WTC11 (cell line): ENCODE measurements around the gene MRFAP1. TPM values are rescaled to one million over a fixed set of nuclear protein-coding genes. Genes with fewer than 3 reads are reported as not detected.

ENCODE experiments used
- ATAC-seq: fragments of 200-7000 bp; cut with Tn5 transposase; 2 replicates; pipeline ENCODE4 v1.10.0; 2021; ENCODE audit warnings: mild to moderate bottlenecking, moderate library complexity
- CTCF ChIA-PET: fragments of 300-600 bp; sonication (Branson Sonifier 250); formaldehyde crosslinking; loops from one replicate; lab custom pipeline; 2021; ENCODE audit warnings: antibody characterized with exemption; lab: Charles Lee
- POLR2A ChIA-PET: fragments of 350-600 bp; sonication (Branson Sonifier 250); formaldehyde crosslinking; loops from one replicate; lab custom pipeline; 2021; ENCODE audit warnings: antibody characterized with exemption; lab: Charles Lee
- DNase-seq: peaks from one replicate; pipeline ENCODE4 v3.0.0; 2021; ENCODE audit warnings: low spot score
- H3K27ac Mint-ChIP-seq: 2 replicates; pipeline ENCODE4 v1.8.0; 2021; ENCODE audit warnings: mixed read lengths
- H3K27me3 Mint-ChIP-seq: 2 replicates; pipeline ENCODE4 v1.8.0; 2021; ENCODE audit warnings: low read depth, mild to moderate bottlenecking, moderate library complexity, mixed read lengths
- H3K36me3 Mint-ChIP-seq: 2 replicates; pipeline ENCODE4 v1.8.0; 2021; ENCODE audit warnings: mixed read lengths
- H3K4me1 Mint-ChIP-seq: 2 replicates; pipeline ENCODE4 v1.8.0; 2022; ENCODE audit warnings: mixed read lengths
- H3K4me3 Mint-ChIP-seq: 2 replicates; pipeline ENCODE4 v1.8.0; 2021; ENCODE audit warnings: mild to moderate bottlenecking, moderate library complexity, mixed read lengths
- H3K9me3 Mint-ChIP-seq: 2 replicates; pipeline ENCODE4 v1.8.0; 2021; ENCODE audit warnings: mixed read lengths
- CREM ChIP-seq: sonication (generic); formaldehyde crosslinking; IDR thresholded peaks from 2 replicates; pipeline ENCODE4 v1.8.1; 2022; ENCODE audit warnings: mild to moderate bottlenecking, missing genetic modification reagents, moderate library complexity
- ELF4 ChIP-seq: sonication (generic); formaldehyde crosslinking; IDR thresholded peaks from 2 replicates; pipeline ENCODE4 v1.8.1; 2022; ENCODE audit warnings: low read depth, mild to moderate bottlenecking, moderate library complexity, missing genetic modification reagents
- FOXJ3 ChIP-seq: sonication (generic); formaldehyde crosslinking; IDR thresholded peaks from 2 replicates; pipeline ENCODE4 v1.9.0; 2021; ENCODE audit warnings: missing genetic modification reagents, mild to moderate bottlenecking, borderline replicate concordance
- FOXK1 ChIP-seq: sonication (generic); formaldehyde crosslinking; IDR thresholded peaks from 2 replicates; pipeline ENCODE4 v1.8.0; 2022; ENCODE audit warnings: mild to moderate bottlenecking, moderate library complexity, missing genetic modification reagents
- GABPB1 ChIP-seq: sonication (generic); formaldehyde crosslinking; IDR thresholded peaks from 2 replicates; pipeline ENCODE4 v1.8.1; 2023; ENCODE audit warnings: mild to moderate bottlenecking, missing genetic modification reagents
- MXD4 ChIP-seq: fragments of 250-450 bp; sonication (Bioruptor Pico); IDR thresholded peaks from 2 replicates; pipeline ENCODE4 v1.8.0; 2021; ENCODE audit warnings: mild to moderate bottlenecking, moderate library complexity, borderline replicate concordance
- NR1H2 ChIP-seq: sonication (generic); formaldehyde crosslinking; IDR thresholded peaks from 2 replicates; pipeline ENCODE4 v1.9.0; 2021; ENCODE audit warnings: mild to moderate bottlenecking, moderate library complexity, missing genetic modification reagents
- TEAD1 ChIP-seq: sonication (generic); formaldehyde crosslinking; IDR thresholded peaks from 2 replicates; pipeline ENCODE4 v1.8.0; 2022; ENCODE audit warnings: mild to moderate bottlenecking, missing genetic modification reagents
- ZNF396 ChIP-seq: fragments of 250-450 bp; sonication (Bioruptor Pico); IDR thresholded peaks from 2 replicates; pipeline ENCODE4 v1.8.0; 2021; ENCODE audit warnings: mild to moderate bottlenecking, moderate library complexity, borderline replicate concordance
- ZNF423 ChIP-seq: fragments of 250-450 bp; sonication (Bioruptor Pico); IDR thresholded peaks from 2 replicates; pipeline ENCODE4 v2.1.2; 2022; ENCODE audit warnings: mild to moderate bottlenecking, moderate library complexity
- ZNF671 ChIP-seq: fragments of 250-450 bp; sonication (Bioruptor Pico); IDR thresholded peaks from 2 replicates; pipeline ENCODE4 v1.8.0; 2021; ENCODE audit warnings: mild to moderate bottlenecking
- total RNA-seq: library from RNA; stranded (reverse); gene quantifications from 3 replicates; pipeline ENCODE4 v1.2.3, GENCODE V29; 2021
- TF ChIP-seq, protein P1 (sequence below): sonication (generic); formaldehyde crosslinking; IDR thresholded peaks from 2 replicates; pipeline ENCODE4 v1.8.1; 2022; ENCODE audit warnings: low read depth, missing genetic modification reagents, borderline replicate concordance
- TF ChIP-seq, protein P2 (sequence below): sonication (generic); formaldehyde crosslinking; IDR thresholded peaks from 2 replicates; pipeline ENCODE4 v1.8.0; 2023; ENCODE audit warnings: missing genetic modification reagents
- TF ChIP-seq, protein P3 (sequence below): fragments of 250-450 bp; sonication (Bioruptor Pico); IDR thresholded peaks from 2 replicates; pipeline ENCODE4 v1.8.0; 2021; ENCODE audit warnings: mild to moderate bottlenecking
- TF ChIP-seq, protein P4 (sequence below): sonication (generic); formaldehyde crosslinking; IDR thresholded peaks from 2 replicates; pipeline ENCODE4 v1.8.1; 2022; ENCODE audit warnings: mild to moderate bottlenecking, missing genetic modification reagents, moderate library complexity, borderline replicate concordance
- TF ChIP-seq, protein P5 (sequence below): sonication (generic); formaldehyde crosslinking; conservative IDR thresholded peaks from 2 replicates; pipeline ENCODE4 v1.8.1; 2022; ENCODE audit warnings: mild to moderate bottlenecking, missing genetic modification reagents
- TF ChIP-seq, protein P6 (sequence below): sonication (generic); formaldehyde crosslinking; IDR thresholded peaks from 2 replicates; pipeline ENCODE4 v1.8.0; 2023; ENCODE audit warnings: missing genetic modification reagents, mild to moderate bottlenecking, borderline replicate concordance
- TF ChIP-seq, protein P7 (sequence below): sonication (generic); formaldehyde crosslinking; IDR thresholded peaks from 2 replicates; pipeline ENCODE4 v1.8.0; 2022; ENCODE audit warnings: mild to moderate bottlenecking, missing genetic modification reagents

The MRFAP1 gene
- total RNA-seq, 1 experiment from 2014 or later: 319 TPM

DNA sequence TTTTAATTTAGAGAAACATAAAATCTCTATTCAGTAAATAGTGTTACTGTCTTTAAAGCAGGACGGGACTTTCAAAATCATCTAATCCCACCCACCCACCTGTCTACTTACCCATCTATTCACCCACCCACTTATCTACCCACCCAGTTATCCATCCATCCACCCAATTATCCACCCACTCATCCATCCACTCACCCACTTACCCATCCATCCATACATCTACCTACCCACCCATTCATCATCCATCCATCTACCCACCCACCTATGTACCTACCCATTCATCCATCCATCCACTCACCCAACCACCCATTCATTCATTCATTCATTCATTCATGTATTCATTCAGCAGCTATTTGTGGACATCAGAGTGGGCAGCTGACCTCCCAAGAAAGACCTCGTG lies 34.9 kb upstream of the MRFAP1 start:
- no peak overlapping the region for H3K4me3 Mint-ChIP-seq
- ChIA-PET CTCF (no interaction called here), POLR2A (no interaction called here)
- H3K27me3 Mint-ChIP-seq: peaks cover 4% of the 10 kb centered on the region; the same call in 1 of the 2 replicates
- TF ChIP-seq ZNF671 (CRISPR knock-in tag) (no peak), GABPB1 (CRISPR knock-in tag) (no peak), ELF4 (CRISPR knock-in tag) (no peak), MXD4 (CRISPR knock-in tag) (no peak), CREM (no peak), FOXK1 (CRISPR knock-in tag) (no peak), ZNF423 (CRISPR knock-in tag) (no peak), FOXJ3 (no peak), NR1H2 (no peak), ZNF396 (CRISPR knock-in tag) (no peak), TEAD1 (CRISPR knock-in tag) (no peak)
- TF ChIP-seq, protein P1, sequence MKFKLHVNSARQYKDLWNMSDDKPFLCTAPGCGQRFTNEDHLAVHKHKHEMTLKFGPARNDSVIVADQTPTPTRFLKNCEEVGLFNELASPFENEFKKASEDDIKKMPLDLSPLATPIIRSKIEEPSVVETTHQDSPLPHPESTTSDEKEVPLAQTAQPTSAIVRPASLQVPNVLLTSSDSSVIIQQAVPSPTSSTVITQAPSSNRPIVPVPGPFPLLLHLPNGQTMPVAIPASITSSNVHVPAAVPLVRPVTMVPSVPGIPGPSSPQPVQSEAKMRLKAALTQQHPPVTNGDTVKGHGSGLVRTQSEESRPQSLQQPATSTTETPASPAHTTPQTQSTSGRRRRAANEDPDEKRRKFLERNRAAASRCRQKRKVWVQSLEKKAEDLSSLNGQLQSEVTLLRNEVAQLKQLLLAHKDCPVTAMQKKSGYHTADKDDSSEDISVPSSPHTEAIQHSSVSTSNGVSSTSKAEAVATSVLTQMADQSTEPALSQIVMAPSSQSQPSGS (CRISPR knock-in tag): no peak
- TF ChIP-seq, protein P2, sequence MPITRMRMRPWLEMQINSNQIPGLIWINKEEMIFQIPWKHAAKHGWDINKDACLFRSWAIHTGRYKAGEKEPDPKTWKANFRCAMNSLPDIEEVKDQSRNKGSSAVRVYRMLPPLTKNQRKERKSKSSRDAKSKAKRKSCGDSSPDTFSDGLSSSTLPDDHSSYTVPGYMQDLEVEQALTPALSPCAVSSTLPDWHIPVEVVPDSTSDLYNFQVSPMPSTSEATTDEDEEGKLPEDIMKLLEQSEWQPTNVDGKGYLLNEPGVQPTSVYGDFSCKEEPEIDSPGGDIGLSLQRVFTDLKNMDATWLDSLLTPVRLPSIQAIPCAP (CRISPR knock-in tag): no peak
- TF ChIP-seq, protein P3, sequence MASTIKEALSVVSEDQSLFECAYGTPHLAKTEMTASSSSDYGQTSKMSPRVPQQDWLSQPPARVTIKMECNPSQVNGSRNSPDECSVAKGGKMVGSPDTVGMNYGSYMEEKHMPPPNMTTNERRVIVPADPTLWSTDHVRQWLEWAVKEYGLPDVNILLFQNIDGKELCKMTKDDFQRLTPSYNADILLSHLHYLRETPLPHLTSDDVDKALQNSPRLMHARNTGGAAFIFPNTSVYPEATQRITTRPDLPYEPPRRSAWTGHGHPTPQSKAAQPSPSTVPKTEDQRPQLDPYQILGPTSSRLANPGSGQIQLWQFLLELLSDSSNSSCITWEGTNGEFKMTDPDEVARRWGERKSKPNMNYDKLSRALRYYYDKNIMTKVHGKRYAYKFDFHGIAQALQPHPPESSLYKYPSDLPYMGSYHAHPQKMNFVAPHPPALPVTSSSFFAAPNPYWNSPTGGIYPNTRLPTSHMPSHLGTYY (CRISPR knock-in tag): no peak
- TF ChIP-seq, protein P4, sequence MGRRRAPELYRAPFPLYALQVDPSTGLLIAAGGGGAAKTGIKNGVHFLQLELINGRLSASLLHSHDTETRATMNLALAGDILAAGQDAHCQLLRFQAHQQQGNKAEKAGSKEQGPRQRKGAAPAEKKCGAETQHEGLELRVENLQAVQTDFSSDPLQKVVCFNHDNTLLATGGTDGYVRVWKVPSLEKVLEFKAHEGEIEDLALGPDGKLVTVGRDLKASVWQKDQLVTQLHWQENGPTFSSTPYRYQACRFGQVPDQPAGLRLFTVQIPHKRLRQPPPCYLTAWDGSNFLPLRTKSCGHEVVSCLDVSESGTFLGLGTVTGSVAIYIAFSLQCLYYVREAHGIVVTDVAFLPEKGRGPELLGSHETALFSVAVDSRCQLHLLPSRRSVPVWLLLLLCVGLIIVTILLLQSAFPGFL (CRISPR knock-in tag): no peak
- TF ChIP-seq, protein P5, sequence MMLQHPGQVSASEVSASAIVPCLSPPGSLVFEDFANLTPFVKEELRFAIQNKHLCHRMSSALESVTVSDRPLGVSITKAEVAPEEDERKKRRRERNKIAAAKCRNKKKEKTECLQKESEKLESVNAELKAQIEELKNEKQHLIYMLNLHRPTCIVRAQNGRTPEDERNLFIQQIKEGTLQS (CRISPR knock-in tag): no peak
- TF ChIP-seq, protein P6, sequence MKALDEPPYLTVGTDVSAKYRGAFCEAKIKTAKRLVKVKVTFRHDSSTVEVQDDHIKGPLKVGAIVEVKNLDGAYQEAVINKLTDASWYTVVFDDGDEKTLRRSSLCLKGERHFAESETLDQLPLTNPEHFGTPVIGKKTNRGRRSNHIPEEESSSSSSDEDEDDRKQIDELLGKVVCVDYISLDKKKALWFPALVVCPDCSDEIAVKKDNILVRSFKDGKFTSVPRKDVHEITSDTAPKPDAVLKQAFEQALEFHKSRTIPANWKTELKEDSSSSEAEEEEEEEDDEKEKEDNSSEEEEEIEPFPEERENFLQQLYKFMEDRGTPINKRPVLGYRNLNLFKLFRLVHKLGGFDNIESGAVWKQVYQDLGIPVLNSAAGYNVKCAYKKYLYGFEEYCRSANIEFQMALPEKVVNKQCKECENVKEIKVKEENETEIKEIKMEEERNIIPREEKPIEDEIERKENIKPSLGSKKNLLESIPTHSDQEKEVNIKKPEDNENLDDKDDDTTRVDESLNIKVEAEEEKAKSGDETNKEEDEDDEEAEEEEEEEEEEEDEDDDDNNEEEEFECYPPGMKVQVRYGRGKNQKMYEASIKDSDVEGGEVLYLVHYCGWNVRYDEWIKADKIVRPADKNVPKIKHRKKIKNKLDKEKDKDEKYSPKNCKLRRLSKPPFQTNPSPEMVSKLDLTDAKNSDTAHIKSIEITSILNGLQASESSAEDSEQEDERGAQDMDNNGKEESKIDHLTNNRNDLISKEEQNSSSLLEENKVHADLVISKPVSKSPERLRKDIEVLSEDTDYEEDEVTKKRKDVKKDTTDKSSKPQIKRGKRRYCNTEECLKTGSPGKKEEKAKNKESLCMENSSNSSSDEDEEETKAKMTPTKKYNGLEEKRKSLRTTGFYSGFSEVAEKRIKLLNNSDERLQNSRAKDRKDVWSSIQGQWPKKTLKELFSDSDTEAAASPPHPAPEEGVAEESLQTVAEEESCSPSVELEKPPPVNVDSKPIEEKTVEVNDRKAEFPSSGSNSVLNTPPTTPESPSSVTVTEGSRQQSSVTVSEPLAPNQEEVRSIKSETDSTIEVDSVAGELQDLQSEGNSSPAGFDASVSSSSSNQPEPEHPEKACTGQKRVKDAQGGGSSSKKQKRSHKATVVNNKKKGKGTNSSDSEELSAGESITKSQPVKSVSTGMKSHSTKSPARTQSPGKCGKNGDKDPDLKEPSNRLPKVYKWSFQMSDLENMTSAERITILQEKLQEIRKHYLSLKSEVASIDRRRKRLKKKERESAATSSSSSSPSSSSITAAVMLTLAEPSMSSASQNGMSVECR (CRISPR knock-in tag): no peak
- TF ChIP-seq, protein P7, sequence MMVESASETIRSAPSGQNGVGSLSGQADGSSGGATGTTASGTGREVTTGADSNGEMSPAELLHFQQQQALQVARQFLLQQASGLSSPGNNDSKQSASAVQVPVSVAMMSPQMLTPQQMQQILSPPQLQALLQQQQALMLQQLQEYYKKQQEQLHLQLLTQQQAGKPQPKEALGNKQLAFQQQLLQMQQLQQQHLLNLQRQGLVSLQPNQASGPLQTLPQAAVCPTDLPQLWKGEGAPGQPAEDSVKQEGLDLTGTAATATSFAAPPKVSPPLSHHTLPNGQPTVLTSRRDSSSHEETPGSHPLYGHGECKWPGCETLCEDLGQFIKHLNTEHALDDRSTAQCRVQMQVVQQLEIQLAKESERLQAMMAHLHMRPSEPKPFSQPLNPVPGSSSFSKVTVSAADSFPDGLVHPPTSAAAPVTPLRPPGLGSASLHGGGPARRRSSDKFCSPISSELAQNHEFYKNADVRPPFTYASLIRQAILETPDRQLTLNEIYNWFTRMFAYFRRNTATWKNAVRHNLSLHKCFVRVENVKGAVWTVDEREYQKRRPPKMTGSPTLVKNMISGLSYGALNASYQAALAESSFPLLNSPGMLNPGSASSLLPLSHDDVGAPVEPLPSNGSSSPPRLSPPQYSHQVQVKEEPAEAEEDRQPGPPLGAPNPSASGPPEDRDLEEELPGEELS (CRISPR knock-in tag): no peak
- peaks cover 16% of the 10 kb centered on the region for H3K36me3 Mint-ChIP-seq
- H3K9me3 Mint-ChIP-seq: peaks cover 13% of the 10 kb centered on the region; the same call in 1 of the 2 replicates
- DNase-seq: no peak
- no peak overlapping the region for H3K27ac Mint-ChIP-seq
- no peaks in the 10 kb centered on the region for H3K4me1 Mint-ChIP-seq
- ATAC-seq: no peak
